Naive B cell (primary cell): ENCODE results near the gene AHR. TPM values are rescaled to one million over a fixed set of nuclear protein-coding genes. Genes with fewer than 3 reads are reported as not detected.
A peak's percentile ranks its signal among the peaks of the same experiment; 100 is the strongest.

Source experiments
- ATAC-seq, 2 donors: fragments of 150-1000 bp; cut with Tn5 transposase; 2 replicates each; pipeline ENCODE4 v1.10.0; 2021; ENCODE audit warnings: low read depth in 2 of 2, mild to moderate bottlenecking in 2 of 2, moderate library complexity in 2 of 2
- DNase-seq: peaks from one replicate; pipeline ENCODE4 v3.0.0; 2022
- H3K27ac Mint-ChIP-seq, 6 donors: one replicate each; pipeline ENCODE4 v1.8.0; 2020 to 2022; ENCODE audit warnings: mild to moderate bottlenecking in 6 of 6, mixed read lengths in 6 of 6, moderate library complexity in 5 of 6, inconsistent platforms in 2 of 6
- H3K27me3 Mint-ChIP-seq, 3 donors: one replicate each; pipeline ENCODE4 v1.8.0; 2021 to 2022; ENCODE audit warnings: mixed read lengths in 3 of 3, mild to moderate bottlenecking in 1 of 3
- H3K36me3 Mint-ChIP-seq, 2 donors: one replicate each; pipeline ENCODE4 v1.8.0; 2020 to 2022; ENCODE audit warnings: mixed read lengths in 2 of 2, inconsistent platforms in 1 of 2, mild to moderate bottlenecking in 1 of 2
- H3K4me1 Mint-ChIP-seq, 3 donors: one replicate each; pipeline ENCODE4 v1.8.0; 2020 to 2022; ENCODE audit warnings: mixed read lengths in 3 of 3, inconsistent platforms in 1 of 3, mild to moderate bottlenecking in 1 of 3, moderate library complexity in 1 of 3
- H3K4me3 Mint-ChIP-seq, 8 donors: one replicate each; pipeline ENCODE4 v1.8.0; 2020 to 2022; ENCODE audit warnings: mild to moderate bottlenecking in 8 of 8, mixed read lengths in 8 of 8, moderate library complexity in 8 of 8, inconsistent platforms in 2 of 8
- H3K9me3 Mint-ChIP-seq, 7 donors: one replicate each; pipeline ENCODE4 v1.8.0; 2020 to 2022; ENCODE audit warnings: mixed read lengths in 7 of 7, mild to moderate bottlenecking in 5 of 7, inconsistent platforms in 2 of 7, moderate library complexity in 1 of 7
- polyA plus RNA-seq, 6 donors: library from polyadenylated mRNA; unstranded; fragments of 300-500 nt; fragmentation: Illumina TruSeq; gene quantifications; one replicate each; pipeline ENCODE4 v1.2.3, GENCODE V29; 2021; ENCODE audit warnings: low read depth in 6 of 6

The AHR gene
- polyA plus RNA-seq, 6 donors from 2014 or later = 0.33 to 3.2 (median 2.1) TPM

DNA sequence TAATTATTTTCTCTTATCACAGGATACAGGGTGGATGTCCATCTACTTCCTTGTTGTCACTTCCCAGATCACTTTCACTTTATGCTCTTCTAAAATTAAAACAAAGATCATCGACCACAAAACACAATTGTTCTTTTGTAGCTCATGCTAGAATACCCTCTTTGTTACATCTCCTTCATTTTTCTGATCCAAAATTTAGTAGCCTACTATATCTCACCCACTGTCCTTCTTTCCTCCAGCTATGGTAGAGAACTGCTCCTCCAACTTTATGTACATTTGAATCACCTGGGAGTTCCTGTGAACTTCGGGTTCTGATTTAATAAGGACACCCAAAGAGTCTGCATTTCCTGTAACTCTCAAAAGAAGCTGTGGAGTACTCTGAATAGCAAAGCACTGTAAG, 1.2 kb upstream of the AHR start:
- Mint-ChIP-seq H3K27ac (peak overlapping the region in 5 of 6 donors; percentile 86 to 92 (median 91)), H3K27me3 (no peaks in the 10 kb centered on the region), H3K4me1 (peaks cover 26 to 30% (median 27%) of the 10 kb centered on the region in 3 donors), H3K4me3 (peak overlapping the region; percentile 3 to 95 (median 86)), H3K36me3 (peaks cover 5 to 15% of the 10 kb centered on the region in 2 donors), H3K9me3 (peaks cover 0 to 9% (median 0%) of the 10 kb centered on the region in 7 donors)
- no peak for DNase-seq
- no peak for ATAC-seq

DNA sequence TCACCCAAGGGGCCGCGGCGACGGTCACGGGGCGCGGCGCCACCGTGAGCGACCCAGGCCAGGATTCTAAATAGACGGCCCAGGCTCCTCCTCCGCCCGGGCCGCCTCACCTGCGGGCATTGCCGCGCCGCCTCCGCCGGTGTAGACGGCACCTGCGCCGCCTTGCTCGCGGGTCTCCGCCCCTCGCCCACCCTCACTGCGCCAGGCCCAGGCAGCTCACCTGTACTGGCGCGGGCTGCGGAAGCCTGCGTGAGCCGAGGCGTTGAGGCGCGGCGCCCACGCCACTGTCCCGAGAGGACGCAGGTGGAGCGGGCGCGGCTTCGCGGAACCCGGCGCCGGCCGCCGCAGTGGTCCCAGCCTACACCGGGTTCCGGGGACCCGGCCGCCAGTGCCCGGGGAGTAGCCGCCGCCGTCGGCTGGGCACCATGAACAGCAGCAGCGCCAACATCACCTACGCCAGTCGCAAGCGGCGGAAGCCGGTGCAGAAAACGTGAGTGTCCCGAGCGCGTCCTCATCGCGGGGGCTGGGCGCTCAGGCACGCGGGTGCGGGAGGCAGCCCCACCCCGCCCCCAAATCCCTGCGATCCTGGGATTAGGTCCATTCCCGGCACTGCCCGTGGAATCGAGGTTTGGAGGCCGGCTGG, 509 bp downstream of the AHR start:
- peaks cover 27 to 30% (median 29%) of the 10 kb centered on the region in 3 donors for H3K4me1 Mint-ChIP-seq
- ATAC-seq (peak; percentile 47 to 48), DNase-seq (peak; percentile 62)

DNA sequence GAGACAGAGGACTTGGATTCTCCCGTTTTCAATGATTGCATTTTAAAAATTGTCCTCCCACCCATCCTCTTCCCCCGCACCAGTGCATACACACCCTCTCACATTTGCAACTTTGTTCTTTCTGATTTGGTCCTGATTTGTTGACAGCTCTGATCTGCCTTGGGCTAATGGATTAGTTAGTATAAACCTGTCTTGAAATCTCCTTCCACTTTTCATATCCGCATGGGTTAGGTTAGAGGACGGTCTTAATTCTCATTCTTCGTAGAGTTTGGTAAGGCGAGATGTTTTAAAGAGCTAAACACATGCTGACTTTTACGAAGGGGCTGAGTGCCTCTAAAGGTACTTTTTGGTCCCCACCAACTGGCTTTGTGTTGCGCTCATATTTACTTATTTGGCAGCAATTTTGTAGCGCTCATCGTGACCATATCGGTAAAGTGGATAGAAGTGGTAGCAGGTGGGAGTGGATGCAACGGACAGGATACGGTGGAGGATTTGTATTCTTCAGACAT, 1.1 kb downstream of the AHR start:
- Mint-ChIP-seq H3K9me3 (peaks cover 0 to 9% (median 0%) of the 10 kb centered on the region in 7 donors), H3K27me3 (no peaks in the 10 kb centered on the region), H3K27ac (peak overlapping the region; percentile 25 to 94 (median 86)), H3K4me3 (peak overlapping the region; percentile 86 to 96 (median 92)), H3K4me1 (peaks cover 30 to 33% (median 32%) of the 10 kb centered on the region in 3 donors), H3K36me3 (peaks cover 5 to 15% of the 10 kb centered on the region in 2 donors)
- peak; percentile 4 to 8 for ATAC-seq
- peak; percentile 32 for DNase-seq

More for the DNA sequence above, 509 bp downstream of the AHR start:
- peak overlapping the region; percentile 86 to 96 (median 92) for H3K4me3 Mint-ChIP-seq
- no peaks in the 10 kb centered on the region for H3K27me3 Mint-ChIP-seq
- peak overlapping the region in 5 of 6 donors; percentile 25 to 94 (median 88) for H3K27ac Mint-ChIP-seq
- H3K36me3 Mint-ChIP-seq = peaks cover 5 to 15% of the 10 kb centered on the region in 2 donors
- peaks cover 0 to 9% (median 0%) of the 10 kb centered on the region in 7 donors for H3K9me3 Mint-ChIP-seq

DNA sequence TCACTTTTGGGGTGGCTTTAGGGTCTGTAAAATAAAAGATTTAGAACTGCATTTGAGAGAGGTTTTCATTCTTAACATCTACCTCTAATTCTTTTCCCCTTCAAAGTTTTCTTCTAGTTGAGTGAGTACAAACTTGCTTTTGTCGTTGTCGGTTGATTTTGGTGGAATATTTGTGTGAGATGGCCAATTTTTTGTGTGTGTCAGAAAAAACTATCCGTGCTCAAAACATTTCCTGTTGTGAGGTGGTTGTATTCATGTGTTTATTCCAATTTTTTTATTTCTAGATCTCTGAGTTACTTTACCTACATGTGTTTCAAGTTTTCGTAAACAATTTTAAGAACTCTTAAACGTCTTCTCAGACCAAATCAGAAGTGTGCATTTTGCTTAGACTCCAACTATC, 1.6 kb downstream of the AHR start:
- ATAC-seq = no peak
- H3K36me3 Mint-ChIP-seq = peaks cover 5 to 15% of the 10 kb centered on the region in 2 donors
- H3K4me3 Mint-ChIP-seq = peak overlapping the region; percentile 86 to 96 (median 92)
- H3K27me3 Mint-ChIP-seq = no peaks in the 10 kb centered on the region
- peaks cover 0 to 9% (median 0%) of the 10 kb centered on the region in 7 donors for H3K9me3 Mint-ChIP-seq
- peaks cover 30 to 38% (median 37%) of the 10 kb centered on the region in 3 donors for H3K4me1 Mint-ChIP-seq
- H3K27ac Mint-ChIP-seq = peak overlapping the region; percentile 25 to 94 (median 86)
- no peak for DNase-seq

DNA sequence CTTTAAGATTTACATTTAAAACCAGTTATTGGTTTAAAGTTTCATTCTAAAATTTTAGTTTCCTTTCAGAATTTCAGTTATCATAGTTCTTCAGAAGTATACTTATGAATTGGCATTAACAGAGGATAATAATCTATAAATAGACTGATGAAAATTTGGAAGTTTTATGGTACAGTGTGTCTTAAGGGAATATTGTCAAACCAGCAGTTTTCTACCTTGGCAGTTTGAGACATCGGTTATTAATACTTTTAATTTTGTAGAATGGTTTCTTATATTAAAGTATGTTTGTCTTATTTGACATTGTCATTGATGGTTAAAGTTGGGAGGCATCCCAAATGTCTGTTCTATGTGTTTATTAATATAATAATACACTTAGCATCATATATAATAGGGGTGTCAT, 2.0 kb downstream of the AHR start:
- Mint-ChIP-seq H3K27me3 (no peaks in the 10 kb centered on the region), H3K9me3 (peaks cover 0 to 9% (median 0%) of the 10 kb centered on the region in 7 donors), H3K4me3 (peak overlapping the region in 7 of 8 donors; percentile 86 to 96 (median 91)), H3K4me1 (peaks cover 30 to 41% (median 38%) of the 10 kb centered on the region in 3 donors), H3K36me3 (peaks cover 5 to 15% of the 10 kb centered on the region in 2 donors), H3K27ac (peak overlapping the region in 3 of 6 donors; percentile 85 to 94 (median 92))
- ATAC-seq (no peak), DNase-seq (no peak)

DNA sequence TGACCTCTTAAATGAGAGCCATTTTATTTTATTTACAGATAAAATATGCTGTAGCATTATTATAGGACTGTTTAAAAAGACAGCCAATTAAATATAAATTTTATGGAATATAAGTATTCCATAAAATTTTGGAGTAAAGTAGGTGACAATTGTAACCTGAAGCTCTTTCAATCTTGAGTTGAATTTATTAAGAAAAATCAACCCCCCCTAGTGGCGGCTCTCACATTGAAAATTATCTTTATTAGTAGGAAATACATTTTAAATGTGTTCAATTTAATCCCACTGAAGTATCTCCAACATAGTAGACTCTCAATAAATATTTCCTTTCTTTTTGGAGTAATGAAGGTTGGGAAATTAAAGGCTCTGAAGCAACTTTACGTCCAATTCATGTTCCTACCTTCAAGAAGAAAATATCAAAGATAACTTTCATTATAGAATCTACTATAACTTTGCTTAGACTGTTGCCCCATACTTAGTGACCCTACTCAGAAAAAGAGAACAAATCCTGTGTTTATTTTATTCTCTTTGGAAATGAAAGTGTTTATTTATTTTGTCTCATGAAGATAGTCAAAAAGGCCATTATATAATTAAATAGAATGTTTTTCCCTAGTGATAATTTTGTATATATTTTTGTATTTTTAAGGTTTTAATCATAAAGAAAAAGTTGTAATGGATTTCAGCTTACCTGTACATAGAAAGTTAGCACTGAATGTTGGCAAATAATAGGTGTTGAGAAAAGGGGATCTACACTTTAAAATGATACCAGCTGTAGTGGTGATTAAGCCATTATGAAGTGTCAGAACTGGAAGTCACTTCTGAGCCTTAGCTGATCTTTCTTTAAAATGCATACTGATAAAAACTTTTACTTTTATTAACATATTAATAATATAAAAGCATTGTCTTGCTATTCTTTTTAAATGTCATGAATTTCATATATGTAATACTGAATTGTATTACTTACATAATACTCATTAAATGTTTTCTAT, 3.3 kb downstream of the AHR start:
- ATAC-seq = no peak
- peak overlapping the region in 1 of 8 donors; percentile 39 for H3K4me3 Mint-ChIP-seq
- DNase-seq = peak; percentile 36
- no peaks in the 10 kb centered on the region for H3K27me3 Mint-ChIP-seq
- peaks cover 30 to 42% (median 38%) of the 10 kb centered on the region in 3 donors for H3K4me1 Mint-ChIP-seq
- peaks cover 5 to 15% of the 10 kb centered on the region in 2 donors for H3K36me3 Mint-ChIP-seq
- H3K27ac Mint-ChIP-seq = no peak overlapping the region
- H3K9me3 Mint-ChIP-seq = peaks cover 0 to 9% (median 0%) of the 10 kb centered on the region in 7 donors

DNA sequence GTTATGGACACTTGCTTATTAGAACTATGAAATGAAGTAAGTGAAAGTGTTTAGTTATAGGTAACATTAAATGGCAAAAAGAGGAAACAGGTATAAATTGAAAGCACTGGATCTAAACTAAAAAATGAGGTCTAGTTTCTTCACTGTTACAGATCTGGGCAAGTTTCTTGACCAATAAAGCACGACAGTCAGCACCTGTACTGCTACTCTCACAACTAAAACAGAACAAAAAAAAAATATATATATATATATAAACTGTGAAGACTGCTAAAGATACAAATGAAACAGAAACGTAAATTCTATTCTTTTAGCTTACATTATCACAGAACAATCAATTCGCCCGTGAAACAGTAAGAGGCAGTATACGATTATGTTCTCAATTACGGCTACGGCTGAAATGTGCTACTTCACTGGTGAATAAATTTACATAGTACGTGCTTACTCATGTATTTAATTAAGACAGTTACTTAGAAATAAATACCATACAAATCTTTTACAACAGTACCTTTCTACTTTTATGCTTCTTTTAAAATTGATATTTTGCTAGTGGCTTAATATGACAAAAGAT, 4.2 kb downstream of the AHR start:
- H3K4me3 Mint-ChIP-seq = peak overlapping the region in 6 of 8 donors; percentile 7 to 76 (median 54)
- peaks cover 0 to 2% (median 0%) of the 10 kb centered on the region in 7 donors for H3K9me3 Mint-ChIP-seq
- ATAC-seq (peak; percentile 18 to 19), DNase-seq (peak; percentile 35)
- H3K36me3 Mint-ChIP-seq = peaks cover under 1 to 8% of the 10 kb centered on the region in 2 donors
- H3K27me3 Mint-ChIP-seq = no peaks in the 10 kb centered on the region
- peak overlapping the region in 1 of 6 donors; percentile 72 for H3K27ac Mint-ChIP-seq
- peaks cover 21 to 34% (median 30%) of the 10 kb centered on the region in 3 donors for H3K4me1 Mint-ChIP-seq

DNA sequence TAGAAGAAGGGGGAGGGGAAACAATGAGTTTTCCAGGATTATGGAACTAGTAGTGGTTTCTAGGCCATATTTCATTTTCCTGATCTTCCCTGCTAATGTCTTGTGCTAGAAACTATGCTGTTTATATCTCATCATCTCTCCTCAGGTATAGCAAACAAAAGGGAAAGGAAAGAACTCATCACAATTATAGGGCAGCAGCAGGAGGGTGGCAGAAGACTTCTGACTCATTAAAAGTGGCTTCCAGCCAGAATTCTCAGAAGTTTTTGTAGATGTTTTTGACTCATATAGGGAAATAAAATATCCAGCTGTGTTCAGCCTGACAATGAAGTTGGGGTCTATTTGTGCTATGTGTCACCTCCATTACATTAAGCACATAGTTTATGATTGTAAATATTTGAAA, 6.5 kb downstream of the AHR start:
- H3K27ac Mint-ChIP-seq = no peak overlapping the region
- H3K4me1 Mint-ChIP-seq = peaks cover 8 to 18% (median 15%) of the 10 kb centered on the region in 3 donors
- H3K4me3 Mint-ChIP-seq = no peak overlapping the region
- ATAC-seq (no peak), DNase-seq (no peak)
- no peaks in the 10 kb centered on the region for H3K27me3 Mint-ChIP-seq
- no peaks in the 10 kb centered on the region for H3K36me3 Mint-ChIP-seq
- no peaks in the 10 kb centered on the region for H3K9me3 Mint-ChIP-seq

DNA sequence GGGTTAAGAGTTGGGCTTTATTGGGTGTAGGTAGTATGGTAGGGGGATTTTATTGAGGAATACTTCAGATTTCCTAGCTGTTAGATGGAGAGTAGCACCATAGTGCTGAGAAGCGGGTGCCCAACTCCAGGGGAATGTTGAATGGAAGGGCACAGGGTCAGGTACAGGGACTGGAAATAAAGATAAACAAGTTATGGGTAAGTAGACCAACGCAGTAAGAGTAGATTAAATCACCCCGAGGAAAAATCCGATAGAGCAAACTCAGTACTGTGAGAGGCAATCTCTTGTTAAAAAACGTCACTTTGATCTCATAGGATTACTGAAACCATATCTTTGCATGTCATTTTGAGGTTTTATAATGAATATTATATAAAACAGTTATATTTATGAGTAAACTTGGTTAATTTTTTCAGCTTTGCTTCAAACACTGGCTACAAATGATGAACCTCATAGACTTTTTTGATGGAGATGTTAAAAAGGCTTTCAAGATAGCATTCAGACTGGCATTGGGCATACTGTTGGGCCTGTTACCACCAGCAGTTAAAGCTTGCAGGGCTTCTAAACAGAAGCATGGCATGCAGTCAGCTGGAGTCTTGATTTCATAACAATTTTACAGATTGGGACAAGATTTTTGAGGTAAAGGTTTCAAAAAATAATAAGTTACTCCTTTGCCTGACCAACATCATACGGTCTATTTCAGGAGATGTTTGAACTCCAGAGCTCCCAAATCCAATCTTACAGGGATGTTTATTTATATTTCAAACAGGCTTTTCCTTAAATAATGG, 7.1 kb downstream of the AHR start:
- H3K4me3 Mint-ChIP-seq = no peak overlapping the region
- no peaks in the 10 kb centered on the region for H3K27me3 Mint-ChIP-seq
- DNase-seq (no peak), ATAC-seq (no peak)
- no peak overlapping the region for H3K27ac Mint-ChIP-seq
- H3K9me3 Mint-ChIP-seq = no peaks in the 10 kb centered on the region
- peaks cover 3 to 14% (median 13%) of the 10 kb centered on the region in 3 donors for H3K4me1 Mint-ChIP-seq
- no peaks in the 10 kb centered on the region for H3K36me3 Mint-ChIP-seq

DNA sequence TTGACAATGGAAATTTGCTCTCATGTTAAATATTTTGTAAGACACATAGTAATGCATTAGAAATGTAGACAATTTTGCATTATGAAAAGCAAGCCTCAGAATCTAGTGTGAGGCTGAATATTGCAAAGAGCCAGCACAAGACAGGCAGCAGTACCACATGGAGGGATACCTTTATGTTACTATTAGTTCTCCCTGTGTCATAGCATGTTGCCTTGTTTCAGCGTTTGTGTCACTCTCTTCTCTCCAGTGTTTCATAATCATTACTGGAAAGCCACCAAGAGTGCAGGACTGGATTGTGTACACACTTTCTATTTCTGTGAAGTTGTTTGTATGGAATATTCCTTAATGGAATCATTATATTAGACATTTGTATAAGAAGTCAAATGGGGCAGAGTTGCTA, 8.5 kb downstream of the AHR start:
- no peaks in the 10 kb centered on the region for H3K9me3 Mint-ChIP-seq
- no peak for ATAC-seq
- H3K4me1 Mint-ChIP-seq = peaks cover 0 to 14% (median 13%) of the 10 kb centered on the region in 3 donors
- peaks cover 0 to 5% of the 10 kb centered on the region in 2 donors for H3K36me3 Mint-ChIP-seq
- no peaks in the 10 kb centered on the region for H3K27me3 Mint-ChIP-seq
- no peak overlapping the region for H3K27ac Mint-ChIP-seq
- no peak overlapping the region for H3K4me3 Mint-ChIP-seq
- DNase-seq = no peak

DNA sequence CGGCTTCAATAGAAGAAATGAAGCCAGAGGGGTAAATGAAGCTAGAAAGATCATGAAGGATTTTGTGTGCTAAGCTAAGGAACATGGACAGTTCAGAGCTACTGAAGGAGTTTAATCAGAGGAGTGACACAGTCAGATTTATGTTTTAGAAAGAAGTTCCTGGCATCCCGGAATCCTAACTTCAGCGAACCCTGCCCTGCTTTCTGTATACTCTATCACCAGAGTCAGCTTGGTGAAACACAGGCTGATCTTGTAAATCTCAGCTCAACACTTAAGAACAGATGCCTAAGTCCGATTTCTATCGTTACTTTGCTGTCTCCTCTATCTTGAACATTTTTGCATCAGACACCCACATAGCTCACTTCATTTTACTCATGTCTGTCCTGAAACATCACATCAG, 9.1 kb downstream of the AHR start:
- DNase-seq (no peak), ATAC-seq (no peak)
- no peak overlapping the region for H3K4me3 Mint-ChIP-seq
- H3K9me3 Mint-ChIP-seq = no peaks in the 10 kb centered on the region
- no peaks in the 10 kb centered on the region for H3K27me3 Mint-ChIP-seq
- H3K4me1 Mint-ChIP-seq = peaks cover 0 to 14% (median 13%) of the 10 kb centered on the region in 3 donors
- peaks cover 0 to 5% of the 10 kb centered on the region in 2 donors for H3K36me3 Mint-ChIP-seq
- no peak overlapping the region for H3K27ac Mint-ChIP-seq

DNA sequence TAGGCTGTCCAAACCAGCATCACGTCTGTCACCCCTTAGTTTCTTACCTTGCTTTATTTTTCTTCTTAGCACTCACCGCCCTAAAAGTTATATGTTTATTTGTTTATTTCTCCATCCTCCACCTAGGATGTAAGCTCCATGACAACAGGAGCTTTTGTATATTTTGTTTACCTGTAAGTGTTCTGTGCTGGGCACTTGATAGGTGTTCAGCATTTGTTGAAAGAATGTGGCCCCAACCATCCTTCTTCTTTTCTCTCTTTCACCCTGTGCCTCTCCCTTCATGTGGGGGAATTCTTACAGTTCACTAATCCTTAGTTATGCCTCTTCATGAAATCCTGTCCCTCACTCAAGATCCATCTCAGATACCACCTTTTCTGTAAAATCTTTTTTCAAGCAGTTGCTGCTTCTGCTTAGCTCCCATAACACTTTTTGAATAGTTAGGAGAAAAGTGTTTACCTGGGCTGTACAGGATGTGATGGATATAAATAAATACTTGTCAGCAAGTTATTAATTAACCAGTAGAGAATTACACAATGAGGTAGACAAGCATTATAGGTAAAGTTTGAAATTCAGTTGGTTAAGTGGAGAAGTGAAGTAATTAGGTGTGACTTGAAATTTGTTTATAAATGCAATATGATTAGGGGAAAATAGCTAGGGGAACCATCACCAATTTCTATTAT, 9.7 kb downstream of the AHR start:
- Mint-ChIP-seq H3K4me3 (no peak overlapping the region), H3K9me3 (no peaks in the 10 kb centered on the region), H3K4me1 (peaks cover 0 to 14% (median 13%) of the 10 kb centered on the region in 3 donors), H3K36me3 (peaks cover 4 to 5% of the 10 kb centered on the region in 2 donors), H3K27ac (no peak overlapping the region), H3K27me3 (no peaks in the 10 kb centered on the region)
- ATAC-seq (no peak), DNase-seq (no peak)
